HepG2 (cell line): Measurements from ENCODE around the gene JPH4. TPM values are rescaled to one million over a fixed set of nuclear protein-coding genes. Genes with fewer than 3 reads are reported as not detected.

Experiments used
- DRAP1 ChIP-seq: IDR thresholded peaks from 2 replicates; pipeline ENCODE4 v1.6.1; 2016; ENCODE audit warnings: missing genetic modification reagents, missing compliant biosample characterization
- FOXC1 ChIP-seq: sonication (generic); formaldehyde crosslinking; IDR thresholded peaks from 2 replicates; pipeline ENCODE4 v1.8.0; 2022; ENCODE audit warnings: mild to moderate bottlenecking, missing genetic modification reagents, borderline replicate concordance
- GMEB1 ChIP-seq: sonication (generic); formaldehyde crosslinking; IDR thresholded peaks from 2 replicates; pipeline ENCODE4 v1.5.1; 2020; ENCODE audit warnings: missing genetic modification reagents, mild to moderate bottlenecking, borderline replicate concordance
- HCFC1 ChIP-seq: fragments of 150-350 bp; IDR thresholded peaks from 2 replicates; pipeline ENCODE4 v1.6.1; 2014; ENCODE audit warnings: low read depth, low read length
- HES4 ChIP-seq: sonication (generic); formaldehyde crosslinking; IDR thresholded peaks from 2 replicates; pipeline ENCODE4 v1.9.0; 2021; ENCODE audit warnings: mild to moderate bottlenecking, missing genetic modification reagents, borderline replicate concordance
- IRF1 ChIP-seq: sonication (generic); formaldehyde crosslinking; IDR thresholded peaks from 2 replicates; pipeline ENCODE4 v1.4.0; 2020; ENCODE audit warnings: low read depth, mild to moderate bottlenecking, missing genetic modification reagents
- KDM1A ChIP-seq: IDR thresholded peaks from 2 replicates; pipeline ENCODE4 v1.6.1; 2016; ENCODE audit warnings: missing compliant biosample characterization
- KLF9 ChIP-seq: IDR thresholded peaks from 2 replicates; pipeline ENCODE4 v1.6.1; 2016; ENCODE audit warnings: low read depth
- NCOA2 ChIP-seq: sonication (generic); formaldehyde crosslinking; IDR thresholded peaks from 2 replicates; pipeline ENCODE4 v1.8.0; 2022; ENCODE audit warnings: inconsistent platforms
- NFYC ChIP-seq: IDR thresholded peaks from 2 replicates; pipeline ENCODE4 v1.6.1; 2016; ENCODE audit warnings: missing genetic modification reagents, missing compliant biosample characterization
- PHF21A ChIP-seq: sonication (generic); formaldehyde crosslinking; IDR thresholded peaks from 2 replicates; pipeline ENCODE4 v1.5.0; 2020; ENCODE audit warnings: mild to moderate bottlenecking, missing genetic modification reagents
- REL ChIP-seq: sonication (generic); formaldehyde crosslinking; conservative IDR thresholded peaks from 2 replicates; pipeline ENCODE4 v1.8.0; 2022; ENCODE audit warnings: mild to moderate bottlenecking, missing genetic modification reagents, moderate library complexity
- SIX1 ChIP-seq: sonication (generic); formaldehyde crosslinking; IDR thresholded peaks from 2 replicates; pipeline ENCODE4 v1.4.0; 2020; ENCODE audit warnings: missing genetic modification reagents, borderline replicate concordance
- TFDP2 ChIP-seq: sonication (generic); formaldehyde crosslinking; IDR thresholded peaks from 2 replicates; pipeline ENCODE4 v1.4.0; 2020; ENCODE audit warnings: missing genetic modification reagents
- TMF1 ChIP-seq: sonication (generic); formaldehyde crosslinking; IDR thresholded peaks from 2 replicates; pipeline ENCODE4 v1.8.1; 2022; ENCODE audit warnings: low read depth, missing genetic modification reagents
- ZFP36 ChIP-seq: fragments of 150-350 bp; IDR thresholded peaks from 2 replicates; pipeline ENCODE4 v1.6.1; 2018; ENCODE audit warnings: borderline replicate concordance, low read length, low read depth; ENCODE audit not compliant: partially characterized antibody
- ZMAT3 ChIP-seq: sonication (generic); formaldehyde crosslinking; conservative IDR thresholded peaks from 2 replicates; pipeline ENCODE4 v1.7.0; 2021; ENCODE audit warnings: missing genetic modification reagents
- ZNF207 ChIP-seq: fragments of 450-650 bp; IDR thresholded peaks from 2 replicates; pipeline ENCODE4 v1.6.1; 2016; ENCODE audit warnings: antibody characterized with exemption, borderline replicate concordance
- ZNF446 ChIP-seq: sonication (generic); formaldehyde crosslinking; IDR thresholded peaks from 2 replicates; pipeline ENCODE4 v1.5.0; 2020; ENCODE audit warnings: mild to moderate bottlenecking, missing genetic modification reagents
- polyA plus RNA-seq, 8 experiments: library from polyadenylated mRNA; depleted of rRNA in 3 of 8; stranded (reverse) in 7 of 8; unstranded in 1 of 8; fragments of >200 nt; fragmentation: Illumina TruSeq in 4 of 8; extraction: Trizol in 4 of 8; gene quantifications; 2 replicates each; pipeline versions ENCODE4 v1.2.1 to v1.2.3, GENCODE V29; 2011 to 2016; ENCODE audit warnings: low read depth in 4 of 8, missing spikeins in 1 of 8, mixed read lengths in 1 of 8; ENCODE audit not compliant: insufficient read depth in 1 of 8
- total RNA-seq, 5 experiments: library from RNA; depleted of rRNA; stranded (reverse); fragments of >200 nt; fragmentation: Illumina TruSeq; extraction: Trizol; gene quantifications; 2 replicates each; pipeline ENCODE4 v1.2.3, GENCODE V29; 2016; ENCODE audit warnings: low read depth in 1 of 5
- TF ChIP-seq, protein P1 (sequence below): sonication (generic); formaldehyde crosslinking; IDR thresholded peaks from 2 replicates; pipeline ENCODE4 v1.8.0; 2023; ENCODE audit warnings: mild to moderate bottlenecking, missing genetic modification reagents
- TF ChIP-seq, protein P2 (sequence below): sonication (generic); formaldehyde crosslinking; IDR thresholded peaks from 2 replicates; pipeline ENCODE4 v1.4.0; 2020; ENCODE audit warnings: missing genetic modification reagents
- TF ChIP-seq, protein P3 (sequence below): sonication (generic); formaldehyde crosslinking; IDR thresholded peaks from 2 replicates; pipeline ENCODE4 v1.5.0; 2020; ENCODE audit warnings: mild to moderate bottlenecking, missing genetic modification reagents

Gene JPH4
- total and polyA plus RNA-seq, 2 of the 13 experiments (the other 11 are each of a cell fraction or from before 2014, with no cell fraction given): 0.08 to 0.22 TPM

DNA sequence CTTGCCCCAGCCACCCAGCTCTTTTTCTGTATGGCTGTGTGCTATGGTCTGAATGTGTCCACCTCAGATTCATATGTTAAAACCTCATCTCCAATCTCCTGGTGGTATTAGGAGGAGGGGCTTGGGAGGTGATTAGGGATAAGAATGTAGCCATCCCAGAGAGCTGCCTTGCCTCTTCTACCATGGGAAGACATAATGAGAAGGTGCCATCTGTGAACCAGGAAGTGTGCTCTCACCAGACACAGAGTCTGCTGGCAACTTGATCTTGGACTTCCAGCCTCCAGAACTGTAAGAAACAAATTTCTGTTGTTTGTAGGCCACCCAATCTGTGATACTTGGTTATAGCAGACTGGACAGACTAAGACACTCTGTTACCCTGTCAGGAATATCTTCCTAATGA lies 22.8 kb upstream of the JPH4 start (continued):
- no peak for TF ChIP-seq KLF9
- no peak for TF ChIP-seq IRF1 (CRISPR knock-in tag)
- TF ChIP-seq, protein P1, sequence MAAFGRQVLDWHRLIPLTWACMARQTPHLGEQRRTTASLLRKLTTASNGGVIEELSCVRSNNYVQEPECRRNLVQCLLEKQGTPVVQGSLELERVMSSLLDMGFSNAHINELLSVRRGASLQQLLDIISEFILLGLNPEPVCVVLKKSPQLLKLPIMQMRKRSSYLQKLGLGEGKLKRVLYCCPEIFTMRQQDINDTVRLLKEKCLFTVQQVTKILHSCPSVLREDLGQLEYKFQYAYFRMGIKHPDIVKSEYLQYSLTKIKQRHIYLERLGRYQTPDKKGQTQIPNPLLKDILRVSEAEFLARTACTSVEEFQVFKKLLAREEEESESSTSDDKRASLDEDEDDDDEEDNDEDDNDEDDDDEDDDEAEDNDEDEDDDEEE (CRISPR knock-in tag): peak; percentile 50; the same call in 1 of the 2 replicates
- TF ChIP-seq ZNF207: no peak
- 0 out of 2 replicates have a peak, but pooled peaks have one; percentile 6 for TF ChIP-seq PHF21A (CRISPR knock-in tag)
- TF ChIP-seq FOXC1 (CRISPR knock-in tag): 0 out of 2 replicates have a peak, but pooled peaks have one; percentile 25
- TF ChIP-seq, protein P2, sequence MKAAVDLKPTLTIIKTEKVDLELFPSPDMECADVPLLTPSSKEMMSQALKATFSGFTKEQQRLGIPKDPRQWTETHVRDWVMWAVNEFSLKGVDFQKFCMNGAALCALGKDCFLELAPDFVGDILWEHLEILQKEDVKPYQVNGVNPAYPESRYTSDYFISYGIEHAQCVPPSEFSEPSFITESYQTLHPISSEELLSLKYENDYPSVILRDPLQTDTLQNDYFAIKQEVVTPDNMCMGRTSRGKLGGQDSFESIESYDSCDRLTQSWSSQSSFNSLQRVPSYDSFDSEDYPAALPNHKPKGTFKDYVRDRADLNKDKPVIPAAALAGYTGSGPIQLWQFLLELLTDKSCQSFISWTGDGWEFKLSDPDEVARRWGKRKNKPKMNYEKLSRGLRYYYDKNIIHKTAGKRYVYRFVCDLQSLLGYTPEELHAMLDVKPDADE: no peak
- TF ChIP-seq HES4 (CRISPR knock-in tag): no peak
- TF ChIP-seq NFYC (CRISPR knock-in tag): no peak
- TF ChIP-seq ZNF446 (CRISPR knock-in tag): no peak
- TF ChIP-seq ZMAT3 (CRISPR knock-in tag): 0 out of 2 replicates have a peak, but pooled peaks have one; percentile 3
- TF ChIP-seq KDM1A (CRISPR knock-in tag): no peak
- TF ChIP-seq SIX1 (CRISPR knock-in tag): no peak
- TF ChIP-seq ZFP36: no peak
- TF ChIP-seq, protein P3, sequence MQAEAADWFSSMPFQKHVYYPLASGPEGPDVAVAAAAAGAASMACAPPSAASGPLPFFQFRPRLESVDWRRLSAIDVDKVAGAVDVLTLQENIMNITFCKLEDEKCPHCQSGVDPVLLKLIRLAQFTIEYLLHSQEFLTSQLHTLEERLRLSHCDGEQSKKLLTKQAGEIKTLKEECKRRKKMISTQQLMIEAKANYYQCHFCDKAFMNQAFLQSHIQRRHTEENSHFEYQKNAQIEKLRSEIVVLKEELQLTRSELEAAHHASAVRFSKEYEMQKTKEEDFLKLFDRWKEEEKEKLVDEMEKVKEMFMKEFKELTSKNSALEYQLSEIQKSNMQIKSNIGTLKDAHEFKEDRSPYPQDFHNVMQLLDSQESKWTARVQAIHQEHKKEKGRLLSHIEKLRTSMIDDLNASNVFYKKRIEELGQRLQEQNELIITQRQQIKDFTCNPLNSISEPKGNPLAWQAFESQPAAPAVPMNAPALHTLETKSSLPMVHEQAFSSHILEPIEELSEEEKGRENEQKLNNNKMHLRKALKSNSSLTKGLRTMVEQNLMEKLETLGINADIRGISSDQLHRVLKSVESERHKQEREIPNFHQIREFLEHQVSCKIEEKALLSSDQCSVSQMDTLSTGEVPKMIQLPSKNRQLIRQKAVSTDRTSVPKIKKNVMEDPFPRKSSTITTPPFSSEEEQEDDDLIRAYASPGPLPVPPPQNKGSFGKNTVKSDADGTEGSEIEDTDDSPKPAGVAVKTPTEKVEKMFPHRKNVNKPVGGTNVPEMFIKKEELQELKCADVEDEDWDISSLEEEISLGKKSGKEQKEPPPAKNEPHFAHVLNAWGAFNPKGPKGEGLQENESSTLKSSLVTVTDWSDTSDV: no peak
- TF ChIP-seq REL: no peak
- no peak for TF ChIP-seq GMEB1
- no peak for TF ChIP-seq TFDP2 (CRISPR knock-in tag)
- TF ChIP-seq NCOA2 (CRISPR knock-in tag): peak; percentile 8; the same call in 1 of the 2 replicates
- no peak for TF ChIP-seq DRAP1
- TF ChIP-seq HCFC1: no peak
- no peak for TF ChIP-seq TMF1 (CRISPR knock-in tag)
